IMR-90 (cell line): Measurements from ENCODE around the gene KDM4B. TPM values are rescaled to one million over a fixed set of nuclear protein-coding genes. Genes with fewer than 3 reads are reported as not detected.

Experiments used
- ATAC-seq: fragments of 200-7000 bp; cut with Tn5 transposase; 2 replicates; pipeline ENCODE4 v1.9.1; 2020; ENCODE audit warnings: low read depth, mild to moderate bottlenecking, moderate library complexity
- BruUV-seq: library from RNA; stranded (reverse); fragments of 400-500 nt; replicated peaks from 2 replicates; lab custom pipeline; 2021; lab: Mats Ljungman, UMichigan
- CTCF ChIA-PET: fragments of 300-600 bp; formaldehyde crosslinking; extraction: SDS; loops from one replicate; lab custom pipeline; 2021; ENCODE audit warnings: antibody characterized with exemption; lab: Yijun Ruan, JAX
- POLR2A ChIA-PET: fragments of 300-600 bp; sonication (Branson Sonifier 250); formaldehyde crosslinking; loops from one replicate; lab custom pipeline; 2022; ENCODE audit warnings: antibody characterized with exemption; ENCODE audit not compliant: unreplicated experiment; lab: Charles Lee
- DNase-seq: peaks from one replicate; pipeline ENCODE4 v3.0.0; 2013
- H2AFZ ChIP-seq: replicated peaks from 2 replicates; pipeline ENCODE3; 2013; ENCODE audit warnings: low read length, mild to moderate bottlenecking; ENCODE audit not compliant: poor library complexity
- H2AK5ac ChIP-seq: 2 replicates; pipeline ENCODE4 v1.6.1; 2013; ENCODE audit warnings: low read depth, low read length, inconsistent platforms
- H2AK9ac ChIP-seq: replicated peaks from 2 replicates; pipeline ENCODE3; 2013; ENCODE audit warnings: mild to moderate bottlenecking, low read depth, low read length, moderate library complexity; ENCODE audit not compliant: poor library complexity
- H2BK120ac ChIP-seq: 2 replicates; pipeline ENCODE4 v1.6.1; 2013; ENCODE audit warnings: low read depth, low read length, inconsistent platforms
- H2BK15ac ChIP-seq: 3 replicates; pipeline ENCODE4 v1.6.1; 2013; ENCODE audit warnings: low read depth, low read length, inconsistent platforms
- H2BK20ac ChIP-seq: 2 replicates; pipeline ENCODE4 v1.6.1; 2013; ENCODE audit warnings: low read depth, mild to moderate bottlenecking, inconsistent platforms, low read length, moderate library complexity
- H2BK5ac ChIP-seq: 2 replicates; pipeline ENCODE4 v1.6.1; 2013; ENCODE audit warnings: mild to moderate bottlenecking, low read depth, low read length, inconsistent platforms; ENCODE audit not compliant: poor library complexity, severe bottlenecking
- H3K14ac ChIP-seq: replicated peaks from 2 replicates; pipeline ENCODE4 v1.6.1; 2013; ENCODE audit warnings: low read depth, low read length, inconsistent platforms
- H3K18ac ChIP-seq: 2 replicates; pipeline ENCODE4 v1.6.1; 2013; ENCODE audit warnings: low read depth, low read length, control low read depth
- H3K23ac ChIP-seq: 2 replicates; pipeline ENCODE4 v1.6.1; 2013; ENCODE audit warnings: low read depth, low read length, inconsistent platforms
- H3K27ac ChIP-seq: 2 replicates; pipeline ENCODE4 v1.5.1; 2013; ENCODE audit warnings: mild to moderate bottlenecking, control low read depth, low read length; ENCODE audit not compliant: insufficient read depth
- H3K27me3 ChIP-seq: 2 replicates; pipeline ENCODE4 v1.6.1; 2013; ENCODE audit warnings: low read length; ENCODE audit not compliant: control insufficient read depth, insufficient read depth
- H3K36me3 ChIP-seq: 2 replicates; pipeline ENCODE4 v1.6.1; 2013; ENCODE audit warnings: low read length, mixed read lengths; ENCODE audit not compliant: control insufficient read depth, insufficient read depth
- H3K4ac ChIP-seq: 2 replicates; pipeline ENCODE4 v1.6.1; 2013; ENCODE audit warnings: low read depth, low read length, inconsistent platforms
- H3K4me1 ChIP-seq: 2 replicates; pipeline ENCODE4 v1.6.1; 2013; ENCODE audit warnings: low read length, mixed read lengths; ENCODE audit not compliant: control insufficient read depth, insufficient read depth
- H3K4me2 ChIP-seq: 2 replicates; pipeline ENCODE4 v1.6.1; 2013; ENCODE audit warnings: low read depth, mild to moderate bottlenecking, control low read depth, low read length, moderate library complexity
- H3K4me3 ChIP-seq: 2 replicates; pipeline ENCODE4 v1.5.1; 2013; ENCODE audit warnings: low read depth, mild to moderate bottlenecking, control low read depth, low read length, moderate library complexity; ENCODE audit not compliant: insufficient read depth
- H3K56ac ChIP-seq: 2 replicates; pipeline ENCODE4 v1.6.1; 2013; ENCODE audit warnings: low read length, inconsistent platforms; ENCODE audit not compliant: insufficient read depth; ENCODE audit errors: extremely low read depth
- H3K79me1 ChIP-seq, 2 experiments: 2 replicates each; pipeline ENCODE4 v1.6.1; 2013; ENCODE audit warnings: low read length in 2 of 2, inconsistent platforms in 1 of 2, low read depth in 1 of 2
- H3K9ac ChIP-seq: 2 replicates; pipeline ENCODE4 v1.6.1; 2013; ENCODE audit warnings: low read depth, low read length, control low read depth
- H3K9me1 ChIP-seq: 2 replicates; pipeline ENCODE4 v1.6.1; 2013; ENCODE audit warnings: low read length, inconsistent platforms; ENCODE audit not compliant: insufficient read depth
- H3K9me3 ChIP-seq: 2 replicates; pipeline ENCODE4 v1.6.1; 2013; ENCODE audit warnings: low read length; ENCODE audit not compliant: control insufficient read depth, insufficient read depth
- H4K20me1 ChIP-seq: 2 replicates; pipeline ENCODE4 v1.6.1; 2013; ENCODE audit warnings: low read length, inconsistent platforms; ENCODE audit not compliant: insufficient read depth
- H4K5ac ChIP-seq: 2 replicates; pipeline ENCODE4 v1.6.1; 2013; ENCODE audit warnings: mild to moderate bottlenecking, low read depth, low read length, control low read depth
- H4K8ac ChIP-seq, 2 experiments: 2 replicates each; pipeline ENCODE4 v1.6.1; 2013; ENCODE audit warnings: low read depth in 2 of 2, low read length in 2 of 2, control low read depth in 1 of 2, inconsistent platforms in 1 of 2
- H4K91ac ChIP-seq: 2 replicates; pipeline ENCODE4 v1.6.1; 2013; ENCODE audit warnings: low read depth, low read length, inconsistent platforms; ENCODE audit not compliant: insufficient read depth
- BHLHE40 ChIP-seq: fragments of 150-350 bp; IDR thresholded peaks from 2 replicates; pipeline ENCODE4 v1.6.1; 2016; ENCODE audit warnings: mild to moderate bottlenecking, low read depth, low read length
- CEBPB ChIP-seq: IDR thresholded peaks from 2 replicates; pipeline ENCODE4 v1.6.1; 2012; ENCODE audit warnings: low read depth, low read length, improper control_type of control experiment
- CHD1 ChIP-seq: IDR thresholded peaks from 2 replicates; pipeline ENCODE4 v1.6.1; 2012; ENCODE audit warnings: low read depth, low read length, improper control_type of control experiment
- CTCF ChIP-seq: conservative IDR thresholded peaks from 2 replicates; pipeline ENCODE4 v1.5.1; 2012; ENCODE audit warnings: mild to moderate bottlenecking, low read depth, low read length, improper control_type of control experiment
- ELK1 ChIP-seq: fragments of 150-350 bp; IDR thresholded peaks from 2 replicates; pipeline ENCODE4 v1.6.1; 2016; ENCODE audit warnings: low read depth, mild to moderate bottlenecking, low read length, moderate library complexity, borderline replicate concordance
- FOS ChIP-seq: fragments of 150-350 bp; IDR thresholded peaks from 2 replicates; pipeline ENCODE4 v1.6.1; 2016; ENCODE audit warnings: low read depth, low read length
- MAFK ChIP-seq: IDR thresholded peaks from 2 replicates; pipeline ENCODE4 v1.6.1; 2012; ENCODE audit warnings: low read depth, low read length, improper control_type of control experiment
- MAZ ChIP-seq: IDR thresholded peaks from 2 replicates; pipeline ENCODE4 v1.6.1; 2012; ENCODE audit warnings: low read depth, mild to moderate bottlenecking, low read length, improper control_type of control experiment, moderate library complexity, borderline replicate concordance
- MXI1 ChIP-seq: IDR thresholded peaks from 2 replicates; pipeline ENCODE4 v1.6.1; 2012; ENCODE audit warnings: low read depth, mild to moderate bottlenecking, low read length, moderate library complexity, borderline replicate concordance
- NFE2L2 ChIP-seq: fragments of 150-350 bp; IDR thresholded peaks from 2 replicates; pipeline ENCODE4 v1.6.1; 2016; ENCODE audit warnings: low read depth, mild to moderate bottlenecking, low read length
- POLR2A ChIP-seq: IDR thresholded peaks from 2 replicates; pipeline ENCODE4 v1.6.1; 2012; ENCODE audit warnings: mild to moderate bottlenecking, low read depth, low read length
- RAD21 ChIP-seq: IDR thresholded peaks from 2 replicates; pipeline ENCODE4 v1.6.1; 2012; ENCODE audit warnings: low read length, improper control_type of control experiment
- RCOR1 ChIP-seq: IDR thresholded peaks from 2 replicates; pipeline ENCODE4 v1.6.1; 2012; ENCODE audit warnings: mild to moderate bottlenecking, low read length, improper control_type of control experiment; ENCODE audit not compliant: insufficient replicate concordance
- RFX5 ChIP-seq: IDR thresholded peaks from 2 replicates; pipeline ENCODE4 v1.8.0; 2012; ENCODE audit warnings: low read depth, mild to moderate bottlenecking, low read length, moderate library complexity
- SMC3 ChIP-seq: fragments of 150-350 bp; IDR thresholded peaks from 2 replicates; pipeline ENCODE4 v1.6.1; 2016; ENCODE audit warnings: low read depth, mild to moderate bottlenecking, antibody characterized with exemption, low read length, moderate library complexity
- USF2 ChIP-seq: fragments of 150-350 bp; IDR thresholded peaks from 2 replicates; pipeline ENCODE4 v1.6.1; 2017; ENCODE audit warnings: mild to moderate bottlenecking, antibody characterized with exemption, low read length, low read depth
- WGBS, 2 experiments: methylation state at CpG; one replicate each; pipeline versions ENCODE4 v1.1.5 to v1.1.7; 2013; ENCODE audit warnings: missing lambda C conversion rate in 2 of 2; ENCODE audit not compliant: insufficient read length in 1 of 2; ENCODE audit errors: extremely low coverage in 2 of 2; 5-methylcytosine and 5-hydroxymethylcytosine counted together
- dilution Hi-C: fragments of 300-500 bp; cut with HindIII; formaldehyde crosslinking; loops from one replicate; pipeline ENCODE4 v1.14.3; 2018; ENCODE audit warnings: low sequenced_read_pairs; ENCODE audit not compliant: unreplicated experiment
- in situ Hi-C: fragments of 300-500 bp; cut with MboI; formaldehyde crosslinking; loops from 3 replicates; pipeline ENCODE4 v1.14.3; 2019; ENCODE audit warnings: low sequenced_read_pairs, inconsistent platforms, mixed read lengths
- intact Hi-C: fragments of 100-400 bp; cut with micrococcal nuclease; formaldehyde crosslinking; loops from 2 replicates; pipeline ENCODE4 v1.10.0; 2022
- polyA plus RNA-seq, 3 experiments: library from polyadenylated mRNA; depleted of rRNA; stranded (reverse); fragments of >200 nt; gene quantifications; 2 replicates each; pipeline ENCODE4 v1.2.3, GENCODE V29; 2012; ENCODE audit warnings: low replicate concordance in 1 of 3
- total RNA-seq: library from RNA; depleted of rRNA; stranded (reverse); fragments of >200 nt; gene quantifications from 2 replicates; pipeline ENCODE4 v1.2.3, GENCODE V29; 2012

Gene KDM4B
- total and polyA plus RNA-seq, 2 of the 4 experiments (the other 2 are of a cell fraction): 5.0 to 17.9 TPM

- BruUV-seq: no TSS peak
- no peak for TF ChIP-seq MAFK
- TF ChIP-seq CEBPB: no peak
- TF ChIP-seq ELK1: no peak
- TF ChIP-seq CHD1: no peak
- TF ChIP-seq FOS: no peak
- no peak for TF ChIP-seq CTCF
- no peak for TF ChIP-seq MXI1
- TF ChIP-seq RCOR1: no peak
- no peak for TF ChIP-seq RAD21
- TF ChIP-seq BHLHE40: no peak
- no peak for TF ChIP-seq RFX5
- no peak for TF ChIP-seq NFE2L2
- TF ChIP-seq POLR2A: no peak
- no peak for TF ChIP-seq SMC3
- no peak for TF ChIP-seq USF2
- no peak for TF ChIP-seq MAZ
- Histone ChIP-seq H3K4me2 (no peak overlapping the region), H4K91ac (no peak overlapping the region), H3K9me3 (no peaks in the 10 kb centered on the region), H3K23ac (no peak overlapping the region), H4K8ac (no peak overlapping the region), H2BK15ac (no peak overlapping the region), H2AK5ac (no peak overlapping the region), H2AFZ (peak overlapping the region; percentile 21), H2BK20ac (no peak overlapping the region), H4K20me1 (peaks cover 70% of the 10 kb centered on the region), H3K27ac (no peak overlapping the region), H3K9ac (no peak overlapping the region), H4K5ac (no peak overlapping the region), H2AK9ac (peak overlapping the region; percentile 70), H3K36me3 (peaks cover 25% of the 10 kb centered on the region), H2BK5ac (no peak overlapping the region), H3K4me1 (peaks cover 21% of the 10 kb centered on the region), H3K79me1 (peaks cover 6 to 69% of the 10 kb centered on the region in 2 experiments; a peak in 3 of 4 replicates), H3K27me3 (no peaks in the 10 kb centered on the region), H3K4ac (no peak overlapping the region), H3K56ac (no peak overlapping the region), H2BK120ac (no peak overlapping the region), H3K9me1 (peaks cover 2% of the 10 kb centered on the region; the same call in 1 of the 2 replicates), H3K4me3 (no peak overlapping the region), H3K14ac (no peak overlapping the region), H3K18ac (no peak overlapping the region)
- WGBS, 2 experiments: no CpG with 5 or more reads among the region's 16 CpGs
- no peak for ATAC-seq
- in situ Hi-C loops (loop anchor here (5.0 kb wide), 1 partner anchor 526 kb away; no protein-coding TSS in a partner anchor), dilution Hi-C loops (no loop called here), intact Hi-C loops (no loop called here)
- DNase-seq: no peak
- POLR2A ChIA-PET: no interaction called here
- CTCF ChIA-PET: no interaction called here
These were observed 82.0 kb downstream of the KDM4B start for GRCh38 chr19:5050905-5051304.
